Liver (tissue), 9 donors: Measurements from ENCODE around the gene DIPK1B. TPM values are rescaled to one million over a fixed set of nuclear protein-coding genes. Genes with fewer than 3 reads are reported as not detected.

Experiments used
- DNase-seq: peaks from one replicate; pipeline ENCODE4 v3.0.0-alpha.2; 2017; ENCODE audit warnings: low spot score
- H3K27ac ChIP-seq, 2 donors: one replicate each; pipeline ENCODE4 v1.7.0; 2013; ENCODE audit warnings: inconsistent platforms in 2 of 2, low read length in 2 of 2, control low read depth in 1 of 2, low read depth in 1 of 2, mild to moderate bottlenecking in 1 of 2
- H3K27me3 ChIP-seq, 4 donors: one replicate each; pipeline versions ENCODE4 v1.6.1 to v1.7.0; 2013; ENCODE audit warnings: low read length in 3 of 4, inconsistent platforms in 1 of 4, mild to moderate bottlenecking in 1 of 4, moderate library complexity in 1 of 4; ENCODE audit not compliant: control insufficient read depth in 4 of 4, insufficient read depth in 4 of 4
- H3K36me3 ChIP-seq, 4 donors: one replicate each; pipeline versions ENCODE4 v1.6.1 to v1.7.0; 2013; ENCODE audit warnings: low read length in 3 of 4, mild to moderate bottlenecking in 3 of 4, low read depth in 1 of 4, moderate library complexity in 1 of 4; ENCODE audit not compliant: control insufficient read depth in 4 of 4, insufficient read depth in 3 of 4
- H3K4me1 ChIP-seq, 4 donors: one replicate each; pipeline versions ENCODE4 v1.6.1 to v1.7.0; 2013; ENCODE audit warnings: low read length in 3 of 4, mild to moderate bottlenecking in 3 of 4, moderate library complexity in 1 of 4; ENCODE audit not compliant: control insufficient read depth in 4 of 4, insufficient read depth in 4 of 4
- H3K4me3 ChIP-seq, 3 donors: one replicate each; pipeline versions ENCODE4 v1.6.1 to v1.7.0; 2013; ENCODE audit warnings: low read length in 3 of 3, control low read depth in 1 of 3, low read depth in 1 of 3, mild to moderate bottlenecking in 1 of 3
- H3K9ac ChIP-seq, 2 donors: one replicate each; pipeline ENCODE4 v1.7.0; 2013; ENCODE audit warnings: low read length in 2 of 2, mild to moderate bottlenecking in 2 of 2, moderate library complexity in 2 of 2, control low read depth in 1 of 2, low read depth in 1 of 2
- H3K9me3 ChIP-seq, 4 donors: one replicate each; pipeline versions ENCODE4 v1.6.1 to v1.7.0; 2013; ENCODE audit warnings: low read length in 3 of 4; ENCODE audit not compliant: control insufficient read depth in 4 of 4
- CTCF ChIP-seq: fragments of 150-350 bp; IDR thresholded peaks from 2 replicates; pipeline ENCODE4 v1.5.1; 2017; ENCODE audit warnings: improper control_type of control experiment, low read depth, low read length; ENCODE audit not compliant: missing input control
- FOXA1 ChIP-seq: IDR thresholded peaks from 2 replicates; pipeline ENCODE4 v1.6.1; 2016; ENCODE audit warnings: antibody characterized with exemption
- FOXA2 ChIP-seq: IDR thresholded peaks from 2 replicates; pipeline ENCODE4 v1.6.1; 2016; ENCODE audit warnings: antibody characterized with exemption
- GABPA ChIP-seq, 2 donors: IDR thresholded peaks in 1 of 2; conservative IDR thresholded peaks in 1 of 2; 2 replicates each; pipeline ENCODE4 v1.6.1; 2016; ENCODE audit warnings: antibody characterized with exemption in 2 of 2, mild to moderate bottlenecking in 1 of 2, moderate library complexity in 1 of 2
- HNF4A ChIP-seq, 2 donors: conservative IDR thresholded peaks; 2 replicates each; pipeline ENCODE4 v1.6.1; 2016; ENCODE audit warnings: antibody characterized with exemption in 2 of 2, mild to moderate bottlenecking in 2 of 2
- MAX ChIP-seq: IDR thresholded peaks from 2 replicates; pipeline ENCODE4 v1.6.1; 2016; ENCODE audit warnings: antibody characterized with exemption
- RAD21 ChIP-seq, 2 donors: IDR thresholded peaks; 2 replicates each; pipeline ENCODE4 v1.6.1; 2016; ENCODE audit warnings: antibody characterized with exemption in 2 of 2, mild to moderate bottlenecking in 2 of 2
- REST ChIP-seq: IDR thresholded peaks from 2 replicates; pipeline ENCODE4 v1.6.1; 2016; ENCODE audit warnings: antibody characterized with exemption, mild to moderate bottlenecking
- YY1 ChIP-seq: IDR thresholded peaks from 2 replicates; pipeline ENCODE4 v1.6.1; 2016; ENCODE audit warnings: antibody characterized with exemption, mild to moderate bottlenecking
- ZBTB33 ChIP-seq: IDR thresholded peaks from 2 replicates; pipeline ENCODE4 v1.6.1; 2016; ENCODE audit warnings: antibody characterized with exemption
- WGBS: extraction: QIAGEN DNeasy Blood & Tissue Kit; methylation state at CpG from one replicate; pipeline ENCODE4 v1.1.7; 2013; 5-methylcytosine and 5-hydroxymethylcytosine counted together
- polyA plus RNA-seq, 2 donors: library from polyadenylated mRNA; stranded (reverse) in 1 of 2; unstranded in 1 of 2; fragments of 200-250 nt in 1 of 2; fragments of >200 nt in 1 of 2; fragmentation: Nextera tagmentation in 1 of 2; extraction: Ambion mirVana in 1 of 2; gene quantifications; one replicate each; pipeline versions ENCODE4 v1.2.1 to v1.2.3, GENCODE V29; 2013 to 2015
- total RNA-seq, 2 donors: library from RNA; depleted of rRNA; stranded (reverse); fragments of >200 nt; gene quantifications; one replicate each; pipeline ENCODE4 v1.2.3, GENCODE V29; 2014
- donor health status: healthy.
- donor health status: healthy.
- donor health status: healthy.
- donor health status: healthy.
- donor health status: healthy.

Gene DIPK1B
- total and polyA plus RNA-seq, 4 donors, result 2.3 to 19.7 (median 5.2) TPM

GRCh38 chr9:136720251-136720897, 8.0 kb downstream of the DIPK1B start:
- Histone ChIP-seq H3K27ac (no peak overlapping the region), H3K36me3 (peaks cover 12 to 27% (median 18%) of the 10 kb centered on the region in 4 donors), H3K4me3 (no peak overlapping the region), H3K27me3 (no peaks in the 10 kb centered on the region), H3K4me1 (peaks cover 0 to 39% (median 14%) of the 10 kb centered on the region in 4 donors), H3K9me3 (no peaks in the 10 kb centered on the region), H3K9ac (no peak overlapping the region)
- 69% methylated on average over 20 of the region's 20 CpGs for WGBS
- DNase-seq, result no peak
- TF ChIP-seq GABPA (IDR thresholded peaks at IDR 0.05 in 1 of 2, conservative IDR thresholded peaks at IDR 0.05 in 1 of 2), result no peak
- TF ChIP-seq YY1, result no peak
- no peak for TF ChIP-seq FOXA2
- TF ChIP-seq RAD21 (IDR thresholded peaks at IDR 0.05), result no peak

- no peak overlapping the region for H3K9ac ChIP-seq
- H3K9me3 ChIP-seq, result no peaks in the 10 kb centered on the region
- H3K27me3 ChIP-seq, result no peaks in the 10 kb centered on the region
- H3K4me1 ChIP-seq, result peaks cover 0 to 44% (median 18%) of the 10 kb centered on the region in 4 donors
- peaks cover 15 to 30% (median 20%) of the 10 kb centered on the region in 4 donors for H3K36me3 ChIP-seq
- DNase-seq, result no peak
- no peak overlapping the region for H3K4me3 ChIP-seq
- WGBS, result 81% methylated on average over 11 of the region's 11 CpGs
- H3K27ac ChIP-seq, result no peak overlapping the region
- TF ChIP-seq CTCF (no peak), REST (peak; percentile 78)
Measured at GRCh38 chr9:136720898-136721338, 8.5 kb downstream of the DIPK1B start.

- no peak overlapping the region for H3K9ac ChIP-seq
- no peak overlapping the region for H3K27ac ChIP-seq
- no peaks in the 10 kb centered on the region for H3K27me3 ChIP-seq
- WGBS, result 79% methylated on average over 30 of the region's 30 CpGs
- peaks cover 15 to 33% (median 23%) of the 10 kb centered on the region in 4 donors for H3K36me3 ChIP-seq
- no peak for DNase-seq
- TF ChIP-seq RAD21 (IDR thresholded peaks at IDR 0.05) (no peak), HNF4A (conservative IDR thresholded peaks at IDR 0.05) (no peak), MAX (no peak), FOXA1 (no peak), ZBTB33 (no peak)
- peaks cover 0 to 50% (median 24%) of the 10 kb centered on the region in 4 donors for H3K4me1 ChIP-seq
- H3K4me3 ChIP-seq, result no peak overlapping the region
- no peaks in the 10 kb centered on the region for H3K9me3 ChIP-seq
Measured at GRCh38 chr9:136721339-136722092, 9.1 kb downstream of the DIPK1B start.
